GM23248 (cell line): ENCODE data around the gene HIVEP3. TPM values are rescaled to one million over a fixed set of nuclear protein-coding genes. Genes with fewer than 3 reads are reported as not detected.

Experiments used
- DNase-seq: peaks from one replicate; pipeline ENCODE4 v3.0.0-alpha.2; 2015
- H2AFZ ChIP-seq: fragments of 200-600 bp; sonication (generic); 2 replicates; pipeline ENCODE4 v1.6.1; 2016; ENCODE audit warnings: antibody characterized with exemption
- H3F3A ChIP-seq: fragments of 200-600 bp; sonication (generic); 2 replicates; pipeline ENCODE4 v1.6.1; 2016; ENCODE audit warnings: mild to moderate bottlenecking, antibody characterized with exemption, mixed run types; ENCODE audit not compliant: insufficient read depth
- H3K27ac ChIP-seq: fragments of 200-600 bp; sonication (generic); 2 replicates; pipeline ENCODE4 v1.5.1; 2016; ENCODE audit warnings: mild to moderate bottlenecking
- H3K27me3 ChIP-seq: fragments of 200-600 bp; sonication (generic); replicated peaks from 2 replicates; pipeline ENCODE4 v1.6.1; 2016; ENCODE audit warnings: mild to moderate bottlenecking; ENCODE audit not compliant: insufficient read depth
- H3K36me3 ChIP-seq: fragments of 200-600 bp; sonication (generic); 2 replicates; pipeline ENCODE4 v1.6.1; 2016; ENCODE audit warnings: low read depth, mild to moderate bottlenecking
- H3K4me1 ChIP-seq: fragments of 200-600 bp; sonication (generic); 2 replicates; pipeline ENCODE4 v1.6.1; 2016; ENCODE audit warnings: mild to moderate bottlenecking; ENCODE audit not compliant: insufficient read depth
- H3K4me2 ChIP-seq: fragments of 200-600 bp; sonication (generic); one replicate; pipeline ENCODE4 v1.6.1; 2016; ENCODE audit warnings: mild to moderate bottlenecking; ENCODE audit not compliant: unreplicated experiment
- H3K4me3 ChIP-seq: fragments of 200-600 bp; sonication (generic); 2 replicates; pipeline ENCODE4 v1.5.1; 2016; ENCODE audit warnings: mild to moderate bottlenecking
- H3K79me2 ChIP-seq: fragments of 200-600 bp; sonication (generic); 2 replicates; pipeline ENCODE4 v1.6.1; 2016; ENCODE audit warnings: mild to moderate bottlenecking; ENCODE audit not compliant: insufficient read depth
- H3K9ac ChIP-seq: fragments of 200-600 bp; sonication (generic); 2 replicates; pipeline ENCODE4 v1.6.1; 2016; ENCODE audit warnings: mild to moderate bottlenecking
- H3K9me2 ChIP-seq: fragments of 200-600 bp; sonication (generic); 2 replicates; pipeline ENCODE4 v1.6.1; 2016; ENCODE audit warnings: mixed run types, mild to moderate bottlenecking, moderate library complexity; ENCODE audit not compliant: insufficient read depth
- H3K9me3 ChIP-seq: fragments of 200-600 bp; sonication (generic); one replicate; pipeline ENCODE4 v1.6.1; 2017; ENCODE audit warnings: low read depth
- H4K20me1 ChIP-seq: fragments of 200-600 bp; sonication (generic); 2 replicates; pipeline ENCODE4 v1.6.0; 2016; ENCODE audit not compliant: insufficient read depth
- EZH2 ChIP-seq: fragments of 200-600 bp; sonication (generic); IDR thresholded peaks from 2 replicates; pipeline ENCODE4 v1.6.1; 2018; ENCODE audit warnings: antibody characterized with exemption, mild to moderate bottlenecking; ENCODE audit not compliant: insufficient read depth, poor library complexity, severe bottlenecking
- EZH2phosphoT487 ChIP-seq: fragments of 200-600 bp; sonication (generic); IDR thresholded peaks from 2 replicates; pipeline ENCODE4 v1.6.1; 2018; ENCODE audit warnings: antibody characterized with exemption, moderate library complexity, mild to moderate bottlenecking, low read depth; ENCODE audit not compliant: insufficient read depth
- WGBS, 2 experiments: methylation state at CpG; one replicate each; pipeline ENCODE4 v1.1.6; 2015 to 2017; ENCODE audit warnings: low lambda C conversion rate in 2 of 2, low coverage in 1 of 2; ENCODE audit errors: missing lambda C conversion rate in 2 of 2; 5-methylcytosine and 5-hydroxymethylcytosine counted together
- in situ Hi-C: fragments of 300-500 bp; cut with MboI; formaldehyde crosslinking; loops from 2 replicates; pipeline ENCODE4 v1.15.0; 2020
- polyA plus RNA-seq: library from polyadenylated mRNA; unstranded; fragments of >200 nt; fragmentation: Nextera tagmentation; extraction: Ambion mirVana; gene quantifications from 2 replicates; pipeline ENCODE4 v1.2.1, GENCODE V29; 2016
- total RNA-seq: library from RNA; depleted of rRNA; stranded (reverse); fragments of >200 nt; shearing (Covaris generic); gene quantifications from 2 replicates; pipeline ENCODE4 v1.2.3, GENCODE V29; 2014

HIVEP3 gene
- total and polyA plus RNA-seq, 2 experiments from 2014 or later: 1.7 to 7.2 TPM

- H3F3A ChIP-seq: no peaks in the 10 kb centered on the region
- no peaks in the 10 kb centered on the region for H3K27me3 ChIP-seq
- peak overlapping the region; percentile 79 for H3K4me2 ChIP-seq
- no peak overlapping the region for H3K27ac ChIP-seq
- H4K20me1 ChIP-seq: no peaks in the 10 kb centered on the region
- no peak overlapping the region; the same call in 1 of the 2 replicates for H3K4me3 ChIP-seq
- no peak overlapping the region for H2AFZ ChIP-seq
- no peak for DNase-seq
- no peaks in the 10 kb centered on the region for H3K79me2 ChIP-seq
- H3K9me2 ChIP-seq: no peaks in the 10 kb centered on the region
- 82 to 85% methylated on average over 5 of the region's 5 CpGs for WGBS, 2 experiments
- TF ChIP-seq EZH2: no peak
- no peak for TF ChIP-seq EZH2phosphoT487
- H3K4me1 ChIP-seq: 0 out of 2 replicates have a peak, but pooled peaks cover 11% of the 10 kb centered on the region
- in situ Hi-C loops: no loop called here
- no peaks in the 10 kb centered on the region for H3K9me3 ChIP-seq
- H3K9ac ChIP-seq: no peak overlapping the region; the same call in 1 of the 2 replicates
- no peaks in the 10 kb centered on the region for H3K36me3 ChIP-seq
Measured at GRCh38 chr1:41892301-41892781, 26.4 kb downstream of the HIVEP3 start.

GRCh38 chr1:41891199-41891896 is 27.4 kb downstream of the HIVEP3 start:
- Histone ChIP-seq H4K20me1 (no peaks in the 10 kb centered on the region), H3K27ac (peak overlapping the region; percentile 7; the same call in 1 of the 2 replicates), H3K36me3 (no peaks in the 10 kb centered on the region), H3K4me2 (peak overlapping the region; percentile 79), H3K9me3 (no peaks in the 10 kb centered on the region), H3K79me2 (no peaks in the 10 kb centered on the region), H3K4me3 (peak overlapping the region; percentile 72), H3K9me2 (no peaks in the 10 kb centered on the region), H3K9ac (peak overlapping the region; percentile 71), H2AFZ (peak overlapping the region; percentile 88), H3K4me1 (0 out of 2 replicates have a peak, but pooled peaks cover 11% of the 10 kb centered on the region), H3K27me3 (no peaks in the 10 kb centered on the region), H3F3A (no peaks in the 10 kb centered on the region)
- no peak for TF ChIP-seq EZH2phosphoT487
- no peak for TF ChIP-seq EZH2
- DNase-seq: peak; percentile 49
- WGBS, 2 experiments: 60 to 62% methylated on average over 9 of the region's 9 CpGs
- in situ Hi-C loops: no loop called here

- Histone ChIP-seq H3K27ac (peak overlapping the region; percentile 7; the same call in 1 of the 2 replicates), H3K4me3 (peak overlapping the region; percentile 72), H3K9me3 (no peaks in the 10 kb centered on the region), H3K27me3 (no peaks in the 10 kb centered on the region), H3K4me1 (0 out of 2 replicates have a peak, but pooled peaks cover 11% of the 10 kb centered on the region), H3K9me2 (no peaks in the 10 kb centered on the region), H3K79me2 (no peaks in the 10 kb centered on the region), H3F3A (no peaks in the 10 kb centered on the region), H4K20me1 (no peaks in the 10 kb centered on the region), H2AFZ (peak overlapping the region; percentile 88), H3K9ac (peak overlapping the region; percentile 71), H3K4me2 (peak overlapping the region; percentile 79), H3K36me3 (no peaks in the 10 kb centered on the region)
- 40 to 46% methylated on average over 6 of the region's 6 CpGs for WGBS, 2 experiments
- DNase-seq: peak; percentile 51
- TF ChIP-seq EZH2 (no peak), EZH2phosphoT487 (no peak)
- in situ Hi-C loops: no loop called here
Measured at GRCh38 chr1:41890825-41891198, 27.9 kb downstream of the HIVEP3 start.

- no peaks in the 10 kb centered on the region for H3K9me2 ChIP-seq
- no peaks in the 10 kb centered on the region for H3K9me3 ChIP-seq
- WGBS, 2 experiments: 94 to 96% methylated on average over 8 of the region's 8 CpGs
- H3K36me3 ChIP-seq: no peaks in the 10 kb centered on the region
- no peaks in the 10 kb centered on the region for H3K27me3 ChIP-seq
- no peak for DNase-seq
- H4K20me1 ChIP-seq: no peaks in the 10 kb centered on the region
- no peak overlapping the region for H2AFZ ChIP-seq
- no peak overlapping the region for H3K4me3 ChIP-seq
- TF ChIP-seq EZH2phosphoT487: no peak
- TF ChIP-seq EZH2: no peak
- H3K27ac ChIP-seq: no peak overlapping the region
- no peak overlapping the region for H3K4me2 ChIP-seq
- H3K4me1 ChIP-seq: 0 out of 2 replicates have a peak, but pooled peaks cover 11% of the 10 kb centered on the region
- no peaks in the 10 kb centered on the region for H3F3A ChIP-seq
- in situ Hi-C loops: no loop called here
- no peak overlapping the region for H3K9ac ChIP-seq
- no peaks in the 10 kb centered on the region for H3K79me2 ChIP-seq
Measured at GRCh38 chr1:41889506-41890414, 29.0 kb downstream of the HIVEP3 start.
